ENCODE data around the gene MAPK11.

MAPK11 gene

DNA sequence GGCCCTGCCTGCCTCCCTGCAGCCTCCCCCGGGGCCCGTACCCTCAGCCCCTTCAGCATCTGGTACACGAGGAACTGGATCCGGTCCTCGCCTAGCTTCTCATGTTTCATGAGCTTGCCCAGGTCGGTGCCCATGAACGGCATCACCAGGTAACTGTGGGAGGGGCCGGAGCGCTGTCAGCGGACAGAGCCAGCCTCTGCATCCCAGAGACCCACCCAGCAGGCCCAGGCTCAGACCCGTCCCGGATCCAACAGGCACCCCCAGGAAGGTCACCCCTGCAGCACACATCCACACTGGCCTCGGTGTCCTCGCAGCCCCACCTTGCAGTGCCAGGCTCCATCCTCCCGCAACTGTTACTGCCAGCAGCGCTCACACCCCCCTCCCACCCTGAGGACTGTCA, 13.1 kb downstream of the MAPK11 start:
- TF ChIP-seq, protein P1, sequence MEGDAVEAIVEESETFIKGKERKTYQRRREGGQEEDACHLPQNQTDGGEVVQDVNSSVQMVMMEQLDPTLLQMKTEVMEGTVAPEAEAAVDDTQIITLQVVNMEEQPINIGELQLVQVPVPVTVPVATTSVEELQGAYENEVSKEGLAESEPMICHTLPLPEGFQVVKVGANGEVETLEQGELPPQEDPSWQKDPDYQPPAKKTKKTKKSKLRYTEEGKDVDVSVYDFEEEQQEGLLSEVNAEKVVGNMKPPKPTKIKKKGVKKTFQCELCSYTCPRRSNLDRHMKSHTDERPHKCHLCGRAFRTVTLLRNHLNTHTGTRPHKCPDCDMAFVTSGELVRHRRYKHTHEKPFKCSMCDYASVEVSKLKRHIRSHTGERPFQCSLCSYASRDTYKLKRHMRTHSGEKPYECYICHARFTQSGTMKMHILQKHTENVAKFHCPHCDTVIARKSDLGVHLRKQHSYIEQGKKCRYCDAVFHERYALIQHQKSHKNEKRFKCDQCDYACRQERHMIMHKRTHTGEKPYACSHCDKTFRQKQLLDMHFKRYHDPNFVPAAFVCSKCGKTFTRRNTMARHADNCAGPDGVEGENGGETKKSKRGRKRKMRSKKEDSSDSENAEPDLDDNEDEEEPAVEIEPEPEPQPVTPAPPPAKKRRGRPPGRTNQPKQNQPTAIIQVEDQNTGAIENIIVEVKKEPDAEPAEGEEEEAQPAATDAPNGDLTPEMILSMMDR (IDR thresholded peaks at IDR 0.05): no peak
- peak overlapping the region; percentile 32 for H3K4me3 Mint-ChIP-seq
- no peak for DNase-seq
- no peak overlapping the region for H3K27ac Mint-ChIP-seq
- H3K4me1 Mint-ChIP-seq: peaks cover 23% of the 10 kb centered on the region
- no peaks in the 10 kb centered on the region for H3K27me3 Mint-ChIP-seq (ENCODE audit: low read depth, poor library complexity)
- no peaks in the 10 kb centered on the region for H3K9me3 Mint-ChIP-seq
- no peaks in the 10 kb centered on the region for H3K36me3 Mint-ChIP-seq (ENCODE audit: low read depth)

DNA sequence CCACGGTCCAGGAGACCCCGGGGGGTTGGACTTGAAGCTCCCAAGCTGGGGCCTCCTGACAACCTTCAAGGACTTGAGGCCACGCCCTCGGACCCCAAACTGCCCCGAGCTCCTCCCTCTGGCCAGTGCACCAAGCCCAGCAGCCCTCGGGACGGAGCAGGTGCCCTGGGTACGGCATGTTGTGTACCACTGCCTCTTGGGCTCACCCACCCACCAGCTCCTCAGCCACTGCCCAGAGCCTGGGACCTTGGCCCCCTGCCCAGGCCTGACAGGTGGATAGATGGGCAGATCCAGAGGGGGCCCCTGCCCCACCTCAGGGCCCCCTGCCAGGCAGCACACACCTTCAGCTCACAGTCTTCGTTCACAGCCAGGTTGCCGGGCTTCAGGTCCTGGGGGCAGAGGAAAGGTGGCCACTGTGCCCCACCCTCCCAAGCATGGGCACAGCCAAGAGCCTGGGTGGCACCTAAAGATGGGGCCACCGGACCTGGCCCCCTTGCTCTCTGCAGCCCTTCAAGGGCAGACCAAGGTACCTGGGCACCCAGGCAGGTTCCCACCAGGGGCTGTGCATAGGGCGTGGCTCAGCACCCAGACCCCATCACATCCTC, 13.8 kb downstream of the MAPK11 start:
- no peaks in the 10 kb centered on the region for H3K9me3 Mint-ChIP-seq

DNA sequence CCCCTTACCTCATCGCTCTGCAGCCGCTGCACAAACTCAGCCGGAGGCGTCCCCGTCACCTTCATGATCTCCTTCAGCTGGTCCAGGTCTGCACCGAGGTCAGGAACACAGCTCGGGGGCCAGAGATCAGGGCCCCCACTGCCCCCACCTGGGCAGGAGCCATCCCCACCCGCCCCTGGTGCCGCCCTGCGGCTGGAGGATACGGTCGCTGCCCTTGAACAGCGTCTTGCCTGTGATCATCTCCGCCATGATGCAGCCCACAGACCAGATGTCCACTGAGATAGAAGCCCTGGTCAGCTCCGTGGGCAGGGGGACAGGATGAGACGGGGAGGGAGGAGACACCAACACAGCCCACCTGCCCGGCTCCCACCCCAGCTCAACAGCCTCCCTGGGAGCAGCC, 14.6 kb downstream of the MAPK11 start:
- no peak overlapping the region for H3K4me3 Mint-ChIP-seq
- TF ChIP-seq, protein P1 (IDR thresholded peaks at IDR 0.05): no peak
- H3K36me3 Mint-ChIP-seq (ENCODE audit: low read depth): no peaks in the 10 kb centered on the region
- peaks cover 21% of the 10 kb centered on the region for H3K4me1 Mint-ChIP-seq
- DNase-seq: no peak
- no peak overlapping the region for H3K27ac Mint-ChIP-seq
- no peaks in the 10 kb centered on the region for H3K9me3 Mint-ChIP-seq
- H3K27me3 Mint-ChIP-seq (ENCODE audit: low read depth, poor library complexity): no peaks in the 10 kb centered on the region

More for the DNA sequence above, 13.8 kb downstream of the MAPK11 start:
- H3K4me1 Mint-ChIP-seq: peaks cover 21% of the 10 kb centered on the region
- no peak for DNase-seq
- H3K27me3 Mint-ChIP-seq (ENCODE audit: low read depth, poor library complexity): no peaks in the 10 kb centered on the region
- H3K27ac Mint-ChIP-seq: no peak overlapping the region
- no peak overlapping the region for H3K4me3 Mint-ChIP-seq
- no peaks in the 10 kb centered on the region for H3K36me3 Mint-ChIP-seq (ENCODE audit: low read depth)
- TF ChIP-seq, protein P1 (IDR thresholded peaks at IDR 0.05): no peak

DNA sequence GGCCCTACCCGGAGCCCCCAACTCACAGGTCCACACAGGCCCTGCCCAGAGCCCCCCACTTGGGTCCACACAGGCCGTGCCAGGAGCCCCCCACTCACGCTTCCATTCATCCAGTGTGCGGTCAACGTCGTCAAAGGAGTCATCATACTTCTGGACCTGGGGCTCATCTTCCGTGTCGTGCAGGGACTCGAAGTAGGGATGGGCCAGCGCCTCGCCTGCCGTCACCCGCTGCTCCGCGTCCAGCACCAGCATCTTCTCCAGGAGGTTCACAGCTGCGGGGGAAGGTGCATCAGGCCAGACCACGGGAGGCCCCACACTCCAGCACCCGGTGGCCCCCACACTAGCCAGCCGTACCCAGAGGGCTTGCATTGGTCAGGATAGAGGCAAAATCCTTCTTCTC, 15.1 kb downstream of the MAPK11 start:
- Mint-ChIP-seq H3K9me3 (no peaks in the 10 kb centered on the region), H3K4me3 (no peak overlapping the region), H3K36me3 (ENCODE audit: low read depth) (no peaks in the 10 kb centered on the region), H3K4me1 (peaks cover 25% of the 10 kb centered on the region), H3K27me3 (ENCODE audit: low read depth, poor library complexity) (no peaks in the 10 kb centered on the region), H3K27ac (no peak overlapping the region)
- TF ChIP-seq, protein P1 (IDR thresholded peaks at IDR 0.05): no peak
- no peak for DNase-seq

DNA sequence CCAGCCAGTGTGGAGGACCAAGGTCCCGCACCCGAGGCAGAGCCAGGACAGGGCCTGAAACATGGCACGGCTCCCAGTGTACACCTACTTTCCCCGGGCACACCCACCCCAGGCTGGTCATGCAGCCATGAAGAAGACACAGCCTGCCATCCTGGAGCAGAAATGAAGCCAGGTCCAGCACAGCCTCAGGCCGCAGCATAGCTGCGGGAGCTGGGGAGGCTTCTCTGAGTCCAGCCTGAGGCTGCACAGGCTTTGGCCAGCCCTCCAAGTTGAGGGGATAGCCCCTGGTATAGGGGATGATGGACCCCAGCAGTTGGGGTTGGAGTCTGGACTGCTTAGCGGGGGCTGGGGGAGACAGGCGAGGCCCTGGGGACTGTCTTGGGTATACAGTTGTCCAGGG, 16.2 kb downstream of the MAPK11 start:
- no peak for DNase-seq

More for the DNA sequence above, 16.2 kb downstream of the MAPK11 start:
- Mint-ChIP-seq H3K4me3 (no peak overlapping the region), H3K9me3 (no peaks in the 10 kb centered on the region), H3K27me3 (ENCODE audit: low read depth, poor library complexity) (no peaks in the 10 kb centered on the region), H3K27ac (no peak overlapping the region), H3K4me1 (peaks cover 26% of the 10 kb centered on the region), H3K36me3 (ENCODE audit: low read depth) (no peaks in the 10 kb centered on the region)
- TF ChIP-seq, protein P1 (IDR thresholded peaks at IDR 0.05): no peak

Data from nephron progenitor cell (in vitro differentiated cells).